Measurements from ENCODE around the gene SS18L1. TPM values are rescaled to one million over a fixed set of nuclear protein-coding genes. Genes with fewer than 3 reads are reported as not detected.

Gene SS18L1
- total RNA-seq, 1 experiment from 2014 or later, result 12.3 TPM

DNA sequence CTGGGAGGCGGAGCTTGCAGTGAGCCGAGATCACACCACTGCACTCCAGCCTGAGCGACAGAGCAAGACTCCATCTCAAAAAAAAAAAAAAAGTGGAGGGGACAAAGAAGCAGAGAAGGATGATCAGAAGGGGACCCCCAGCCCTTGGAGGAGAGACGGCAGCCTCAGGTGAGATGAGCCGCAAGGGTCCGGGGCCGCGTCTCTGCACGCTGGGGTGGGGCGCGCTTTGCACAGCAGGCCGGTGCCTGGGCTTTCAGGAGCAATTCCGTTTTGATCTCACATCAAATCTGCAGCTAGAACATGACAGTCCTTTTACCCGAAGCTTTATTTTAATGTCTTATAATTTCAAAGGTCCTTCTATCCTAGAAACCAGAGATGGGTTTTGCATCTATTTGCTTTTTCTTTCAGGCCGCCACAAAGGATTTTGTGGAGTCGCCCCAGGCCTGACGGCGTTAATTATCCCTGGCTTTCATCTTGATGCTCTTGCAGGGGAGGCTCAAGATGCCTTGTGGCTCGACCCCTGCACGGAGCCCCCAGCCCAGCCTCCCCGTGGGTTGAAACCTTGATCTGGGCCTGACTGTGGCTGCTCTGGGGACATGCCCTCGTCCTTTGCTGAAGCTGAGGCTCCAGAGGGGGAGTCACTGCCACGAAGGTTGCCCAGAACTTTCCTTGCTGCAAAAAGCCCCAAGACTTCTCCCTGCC, 59.3 kb downstream of the SS18L1 start:
- Histone ChIP-seq H3K9me3 (ENCODE audit: low read length) (no peaks in the 10 kb centered on the region), H3K4me2 (ENCODE audit: low read depth, low read length, poor library complexity, severe bottlenecking) (no peak overlapping the region), H3K79me2 (ENCODE audit: low read length) (no peaks in the 10 kb centered on the region), H3K27me3 (ENCODE audit: low read length) (no peaks in the 10 kb centered on the region), H3K27ac (ENCODE audit: low read length) (no peak overlapping the region), H4K20me1 (ENCODE audit: insufficient read depth, low read depth, low read length) (no peaks in the 10 kb centered on the region), H3K4me1 (ENCODE audit: low read length) (no peaks in the 10 kb centered on the region), H3K9me2 (replicated peaks; ENCODE audit: insufficient read depth, low read length) (no peaks in the 10 kb centered on the region), H3K36me3 (ENCODE audit: insufficient read depth, low read length) (peaks cover 9% of the 10 kb centered on the region; the same call in 1 of the 2 replicates), H3K4me3 (ENCODE audit: low read length) (no peak overlapping the region), H2AFZ (ENCODE audit: low read length) (no peak overlapping the region), H3K9ac (ENCODE audit: low read length) (no peak overlapping the region)
- DNase-seq, result no peak

- Histone ChIP-seq H3K9ac (ENCODE audit: low read length) (no peak overlapping the region), H3K9me2 (replicated peaks; ENCODE audit: insufficient read depth, low read length) (no peaks in the 10 kb centered on the region), H3K27me3 (ENCODE audit: low read length) (no peaks in the 10 kb centered on the region), H3K4me1 (ENCODE audit: low read length) (no peaks in the 10 kb centered on the region), H2AFZ (ENCODE audit: low read length) (no peak overlapping the region), H3K79me2 (ENCODE audit: low read length) (no peaks in the 10 kb centered on the region), H3K36me3 (ENCODE audit: insufficient read depth, low read length) (peaks cover 9% of the 10 kb centered on the region; the same call in 1 of the 2 replicates), H3K9me3 (ENCODE audit: low read length) (no peaks in the 10 kb centered on the region), H3K4me2 (ENCODE audit: low read depth, low read length, poor library complexity, severe bottlenecking) (no peak overlapping the region), H3K27ac (ENCODE audit: low read length) (no peak overlapping the region), H4K20me1 (ENCODE audit: insufficient read depth, low read depth, low read length) (no peaks in the 10 kb centered on the region), H3K4me3 (ENCODE audit: low read length) (no peak overlapping the region)
- no peak for DNase-seq
Measured at GRCh38 chr20:62203378-62204030, 59.9 kb downstream of the SS18L1 start.

GRCh38 chr20:62205618-62206387, 62.2 kb downstream of the SS18L1 start:
- H3K36me3 ChIP-seq (ENCODE audit: insufficient read depth, low read length), result no peaks in the 10 kb centered on the region
- H3K4me1 ChIP-seq (ENCODE audit: low read length), result no peaks in the 10 kb centered on the region
- H3K27me3 ChIP-seq (ENCODE audit: low read length), result no peaks in the 10 kb centered on the region
- H3K9me3 ChIP-seq (ENCODE audit: low read length), result no peaks in the 10 kb centered on the region
- H3K27ac ChIP-seq (ENCODE audit: low read length), result no peak overlapping the region
- no peak overlapping the region for H3K9ac ChIP-seq (ENCODE audit: low read length)
- H3K9me2 ChIP-seq (replicated peaks; ENCODE audit: insufficient read depth, low read length), result no peaks in the 10 kb centered on the region
- H3K79me2 ChIP-seq (ENCODE audit: low read length), result no peaks in the 10 kb centered on the region
- no peak for DNase-seq
- H3K4me2 ChIP-seq (ENCODE audit: low read depth, low read length, poor library complexity, severe bottlenecking), result no peak overlapping the region
- H2AFZ ChIP-seq (ENCODE audit: low read length), result no peak overlapping the region
- no peak overlapping the region for H3K4me3 ChIP-seq (ENCODE audit: low read length)
- H4K20me1 ChIP-seq (ENCODE audit: insufficient read depth, low read depth, low read length), result peaks cover 8% of the 10 kb centered on the region; the same call in 1 of the 2 replicates

GRCh38 chr20:62206388-62206775, 62.8 kb downstream of the SS18L1 start:
- no peaks in the 10 kb centered on the region for H3K27me3 ChIP-seq (ENCODE audit: low read length)
- no peak overlapping the region for H3K4me2 ChIP-seq (ENCODE audit: low read depth, low read length, poor library complexity, severe bottlenecking)
- no peak overlapping the region for H3K27ac ChIP-seq (ENCODE audit: low read length)
- DNase-seq, result no peak
- H3K36me3 ChIP-seq (ENCODE audit: insufficient read depth, low read length), result no peaks in the 10 kb centered on the region
- no peaks in the 10 kb centered on the region for H3K79me2 ChIP-seq (ENCODE audit: low read length)
- H2AFZ ChIP-seq (ENCODE audit: low read length), result no peak overlapping the region
- no peaks in the 10 kb centered on the region for H3K9me3 ChIP-seq (ENCODE audit: low read length)
- no peak overlapping the region for H3K9ac ChIP-seq (ENCODE audit: low read length)
- no peaks in the 10 kb centered on the region for H3K9me2 ChIP-seq (replicated peaks; ENCODE audit: insufficient read depth, low read length)
- no peaks in the 10 kb centered on the region for H3K4me1 ChIP-seq (ENCODE audit: low read length)
- H4K20me1 ChIP-seq (ENCODE audit: insufficient read depth, low read depth, low read length), result peaks cover 9% of the 10 kb centered on the region; the same call in 1 of the 2 replicates
- H3K4me3 ChIP-seq (ENCODE audit: low read length), result no peak overlapping the region

- no peak overlapping the region for H3K4me2 ChIP-seq (ENCODE audit: low read depth, low read length, poor library complexity, severe bottlenecking)
- no peak overlapping the region for H3K27ac ChIP-seq (ENCODE audit: low read length)
- H3K4me3 ChIP-seq (ENCODE audit: low read length), result no peak overlapping the region
- H4K20me1 ChIP-seq (ENCODE audit: insufficient read depth, low read depth, low read length), result peaks cover 9% of the 10 kb centered on the region; the same call in 1 of the 2 replicates
- H3K36me3 ChIP-seq (ENCODE audit: insufficient read depth, low read length), result no peaks in the 10 kb centered on the region
- DNase-seq, result no peak
- H3K4me1 ChIP-seq (ENCODE audit: low read length), result no peaks in the 10 kb centered on the region
- no peaks in the 10 kb centered on the region for H3K9me2 ChIP-seq (replicated peaks; ENCODE audit: insufficient read depth, low read length)
- no peaks in the 10 kb centered on the region for H3K79me2 ChIP-seq (ENCODE audit: low read length)
- no peak overlapping the region for H2AFZ ChIP-seq (ENCODE audit: low read length)
- H3K27me3 ChIP-seq (ENCODE audit: low read length), result no peaks in the 10 kb centered on the region
- no peak overlapping the region for H3K9ac ChIP-seq (ENCODE audit: low read length)
- H3K9me3 ChIP-seq (ENCODE audit: low read length), result no peaks in the 10 kb centered on the region
Measured at GRCh38 chr20:62208061-62208794, 64.7 kb downstream of the SS18L1 start.

DNA sequence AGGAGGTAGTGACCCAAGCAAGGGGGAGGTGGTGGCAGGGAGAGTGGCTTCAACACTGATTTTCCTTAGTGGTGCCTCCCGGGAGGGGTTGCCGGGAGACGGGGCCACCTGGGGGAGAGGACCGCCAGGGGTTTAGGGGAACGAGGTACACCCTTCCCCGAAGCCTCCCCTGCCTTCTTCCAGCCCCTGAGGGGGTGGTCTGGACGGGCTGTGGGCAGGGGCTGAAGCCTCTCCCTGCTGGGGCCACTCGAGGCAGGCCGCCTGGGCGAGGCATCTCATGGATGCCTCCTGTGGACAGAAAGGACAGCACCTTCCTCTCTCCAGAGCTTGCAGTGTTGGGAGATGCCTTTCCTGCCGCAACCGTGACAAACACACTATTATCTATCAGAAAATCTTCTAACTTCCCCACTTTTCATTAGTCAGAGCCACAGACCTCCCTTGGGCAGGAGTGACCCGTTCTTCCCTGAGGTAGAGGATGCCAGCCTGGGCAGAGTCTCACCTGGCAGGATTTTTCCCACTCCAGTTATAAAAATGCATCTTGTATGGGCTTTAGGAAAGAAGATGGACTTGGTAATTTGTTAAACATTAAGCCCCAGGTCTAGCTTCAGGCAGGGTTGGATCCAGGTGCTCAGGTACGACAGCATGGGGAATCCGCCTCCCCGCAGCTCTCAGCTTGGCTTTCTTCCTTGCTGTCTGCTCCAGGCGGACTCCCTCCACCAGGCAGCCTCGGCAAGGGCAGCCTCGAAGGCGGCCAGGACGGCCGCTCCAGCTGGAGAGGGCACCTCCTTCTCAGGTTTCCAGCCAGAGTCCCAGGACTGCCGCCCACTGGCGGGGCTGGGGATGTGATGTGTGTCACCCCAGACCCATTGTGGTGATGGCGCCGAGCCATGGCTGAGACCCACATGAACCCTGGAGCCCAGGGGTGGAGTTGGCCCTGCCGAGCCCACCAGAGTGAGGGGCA, 65.5 kb downstream of the SS18L1 start:
- no peak for DNase-seq
- no peak overlapping the region for H3K27ac ChIP-seq (ENCODE audit: low read length)
- H3K79me2 ChIP-seq (ENCODE audit: low read length), result no peaks in the 10 kb centered on the region
- no peaks in the 10 kb centered on the region for H3K36me3 ChIP-seq (ENCODE audit: insufficient read depth, low read length)
- H2AFZ ChIP-seq (ENCODE audit: low read length), result no peak overlapping the region
- peaks cover 9% of the 10 kb centered on the region; the same call in 1 of the 2 replicates for H4K20me1 ChIP-seq (ENCODE audit: insufficient read depth, low read depth, low read length)
- no peak overlapping the region for H3K9ac ChIP-seq (ENCODE audit: low read length)
- H3K9me3 ChIP-seq (ENCODE audit: low read length), result no peaks in the 10 kb centered on the region
- peaks cover 4% of the 10 kb centered on the region for H3K4me1 ChIP-seq (ENCODE audit: low read length)
- no peak overlapping the region for H3K4me2 ChIP-seq (ENCODE audit: low read depth, low read length, poor library complexity, severe bottlenecking)
- H3K9me2 ChIP-seq (replicated peaks; ENCODE audit: insufficient read depth, low read length), result no peaks in the 10 kb centered on the region
- H3K4me3 ChIP-seq (ENCODE audit: low read length), result no peak overlapping the region
- H3K27me3 ChIP-seq (ENCODE audit: low read length), result no peaks in the 10 kb centered on the region

DNA sequence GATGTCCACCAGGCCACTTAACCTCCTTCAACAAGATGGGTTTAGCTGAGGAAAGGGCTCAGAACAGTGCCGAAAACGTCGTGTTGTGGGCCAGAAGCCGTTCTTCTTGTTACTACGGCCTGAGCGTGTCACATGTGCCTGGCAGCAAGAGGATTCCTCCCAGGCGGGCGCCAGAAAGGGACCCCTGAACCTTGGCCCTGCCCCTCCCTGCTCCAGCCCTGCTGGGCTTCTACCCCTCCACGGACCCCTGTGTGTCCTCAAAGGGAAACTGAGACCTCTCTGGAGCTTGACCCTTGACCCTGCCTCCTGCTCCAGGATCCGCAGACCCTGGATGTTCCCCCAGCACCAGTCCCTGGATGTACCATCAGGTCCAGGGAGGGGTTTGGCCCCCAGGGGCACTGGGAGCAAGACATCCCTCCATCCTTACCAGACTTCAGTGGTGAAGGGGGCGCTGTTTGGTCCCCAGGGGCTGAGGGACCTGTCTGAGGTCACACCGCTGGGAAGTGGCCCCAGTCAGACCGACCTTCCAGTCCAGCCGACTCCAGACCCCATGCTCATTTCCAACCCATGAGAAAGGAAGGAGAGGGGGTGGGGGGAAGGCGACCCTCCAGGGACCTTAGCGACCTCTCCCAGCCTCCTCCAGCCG, 66.4 kb downstream of the SS18L1 start:
- Histone ChIP-seq H3K79me2 (ENCODE audit: low read length) (no peaks in the 10 kb centered on the region), H3K9me3 (ENCODE audit: low read length) (no peaks in the 10 kb centered on the region), H3K4me2 (ENCODE audit: low read depth, low read length, poor library complexity, severe bottlenecking) (no peak overlapping the region), H3K36me3 (ENCODE audit: insufficient read depth, low read length) (no peaks in the 10 kb centered on the region), H3K4me1 (ENCODE audit: low read length) (peaks cover 9% of the 10 kb centered on the region), H3K9me2 (replicated peaks; ENCODE audit: insufficient read depth, low read length) (no peaks in the 10 kb centered on the region), H3K9ac (ENCODE audit: low read length) (no peak overlapping the region), H3K4me3 (ENCODE audit: low read length) (no peak overlapping the region), H3K27ac (ENCODE audit: low read length) (no peak overlapping the region), H4K20me1 (ENCODE audit: insufficient read depth, low read depth, low read length) (peaks cover 14% of the 10 kb centered on the region; the same call in 1 of the 2 replicates), H3K27me3 (ENCODE audit: low read length) (no peaks in the 10 kb centered on the region), H2AFZ (ENCODE audit: low read length) (no peak overlapping the region)
- no peak for DNase-seq

All from Karpas-422 (cell line).